ENCODE measurements around the gene IMPDH1.
"Not testable (repeated sequence)": the region's sequence is repeated elsewhere in the genome, so short reads cannot be mapped to it uniquely, and the experiment has no call there.

The IMPDH1 gene

GRCh38 chr7:128409596-128410450 is at the start of gene IMPDH1:
TSS of gene IMPDH1 (minus strand) at chr7:128409982. CDS start at chr7:128409901, 81 bp downstream.
- peak; percentile 75 to 88 (median 78) for DNase-seq (ENCODE audit: low read depth in 3 of 3)

GRCh38 chr7:128459394-128459878 is 49.7 kb upstream of the IMPDH1 start:
- DNase-seq (ENCODE audit: low read depth in 3 of 3) = peak in 2 of 3 experiments; percentile 40 to 50

DNA sequence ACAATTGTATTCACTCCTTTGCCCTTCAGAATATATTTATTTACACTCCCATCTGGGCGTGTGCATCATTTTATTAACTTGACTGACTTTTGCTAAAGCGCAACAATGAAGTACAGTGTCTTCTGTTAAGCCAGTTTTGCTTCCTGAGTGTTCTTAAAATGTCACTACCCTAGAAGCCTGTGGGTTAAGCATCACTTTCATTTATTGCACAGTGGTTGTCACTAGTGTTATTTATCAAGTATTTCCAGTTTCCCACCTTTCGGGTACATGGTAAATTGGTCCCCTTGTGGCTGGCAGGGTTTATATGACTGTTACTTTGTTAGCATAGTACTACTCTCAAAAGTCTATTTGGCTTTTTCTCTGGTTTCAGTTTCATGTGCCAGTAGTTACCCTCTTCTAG is 49.2 kb upstream of the IMPDH1 start:
- DNase-seq (ENCODE audit: low read depth in 3 of 3) = no peak

DNA sequence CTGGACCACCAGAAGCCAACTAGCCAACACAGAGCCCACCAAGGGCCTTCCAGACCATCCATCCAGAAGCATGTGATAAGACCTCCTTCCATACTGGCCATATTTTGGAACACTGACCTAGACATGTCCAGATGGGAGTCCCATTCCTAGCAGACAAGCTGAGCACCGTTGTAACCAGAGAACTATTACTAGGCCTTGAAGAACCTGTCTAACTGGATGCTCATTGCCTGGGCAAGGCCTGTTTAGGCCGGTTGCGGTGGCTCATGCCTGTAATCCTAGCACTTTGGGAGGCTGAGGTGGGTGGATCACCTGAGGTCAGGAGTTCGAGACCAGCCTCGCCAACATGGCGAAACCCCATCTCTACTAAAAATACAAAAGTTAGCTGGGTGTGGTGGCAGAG is 47.6 kb upstream of the IMPDH1 start:
- DNase-seq (ENCODE audit: low read depth in 3 of 3) = not testable (repeated sequence)

GRCh38 chr7:128456255-128456725 is 46.5 kb upstream of the IMPDH1 start:
- no peak for DNase-seq (ENCODE audit: low read depth in 3 of 3)

- peak; percentile 85 to 91 (median 89) for DNase-seq (ENCODE audit: low read depth in 3 of 3)
Measured at GRCh38 chr7:128455543-128456254, 45.9 kb upstream of the IMPDH1 start, which contains the start of gene HILPDA. TSS of gene HILPDA (plus strand) at chr7:128455878. CDS start at chr7:128457269, 1,391 bp downstream.

DNA sequence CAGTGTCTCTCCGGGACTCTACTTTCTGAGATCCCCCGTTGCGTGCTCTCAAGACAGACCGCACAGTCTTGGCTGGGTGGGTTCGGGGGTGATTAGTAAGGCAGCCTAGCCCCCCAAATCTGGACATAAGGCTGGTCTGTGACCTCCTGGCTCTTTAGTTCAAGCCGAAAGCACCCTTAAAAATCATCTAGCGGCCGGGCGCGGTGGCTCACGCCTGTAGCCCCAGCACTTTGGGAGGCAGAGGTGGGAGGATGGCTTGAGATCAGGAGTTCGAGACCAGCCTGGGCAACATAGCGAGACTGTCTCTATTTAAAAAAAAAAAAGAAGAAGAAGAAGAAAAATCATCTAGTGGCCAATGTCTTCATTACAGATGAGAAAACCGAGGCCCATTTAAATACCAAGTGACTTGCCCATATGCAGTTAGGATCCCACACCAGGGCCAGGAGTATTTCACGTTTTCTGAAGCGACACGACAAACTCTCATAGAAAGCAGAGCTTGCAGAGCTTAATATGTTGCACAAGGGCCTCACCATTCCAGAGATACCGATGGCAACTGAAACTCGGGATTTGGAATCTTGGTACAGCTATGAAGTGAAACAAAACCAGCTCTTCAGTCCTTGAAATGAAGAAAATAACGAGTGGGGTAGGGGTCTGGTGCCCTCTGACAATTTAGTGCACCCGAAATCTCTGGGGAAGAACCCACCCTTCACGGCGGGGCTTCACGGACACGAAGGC is 45.2 kb upstream of the IMPDH1 start:
- DNase-seq (ENCODE audit: low read depth in 3 of 3) = no peak

DNA sequence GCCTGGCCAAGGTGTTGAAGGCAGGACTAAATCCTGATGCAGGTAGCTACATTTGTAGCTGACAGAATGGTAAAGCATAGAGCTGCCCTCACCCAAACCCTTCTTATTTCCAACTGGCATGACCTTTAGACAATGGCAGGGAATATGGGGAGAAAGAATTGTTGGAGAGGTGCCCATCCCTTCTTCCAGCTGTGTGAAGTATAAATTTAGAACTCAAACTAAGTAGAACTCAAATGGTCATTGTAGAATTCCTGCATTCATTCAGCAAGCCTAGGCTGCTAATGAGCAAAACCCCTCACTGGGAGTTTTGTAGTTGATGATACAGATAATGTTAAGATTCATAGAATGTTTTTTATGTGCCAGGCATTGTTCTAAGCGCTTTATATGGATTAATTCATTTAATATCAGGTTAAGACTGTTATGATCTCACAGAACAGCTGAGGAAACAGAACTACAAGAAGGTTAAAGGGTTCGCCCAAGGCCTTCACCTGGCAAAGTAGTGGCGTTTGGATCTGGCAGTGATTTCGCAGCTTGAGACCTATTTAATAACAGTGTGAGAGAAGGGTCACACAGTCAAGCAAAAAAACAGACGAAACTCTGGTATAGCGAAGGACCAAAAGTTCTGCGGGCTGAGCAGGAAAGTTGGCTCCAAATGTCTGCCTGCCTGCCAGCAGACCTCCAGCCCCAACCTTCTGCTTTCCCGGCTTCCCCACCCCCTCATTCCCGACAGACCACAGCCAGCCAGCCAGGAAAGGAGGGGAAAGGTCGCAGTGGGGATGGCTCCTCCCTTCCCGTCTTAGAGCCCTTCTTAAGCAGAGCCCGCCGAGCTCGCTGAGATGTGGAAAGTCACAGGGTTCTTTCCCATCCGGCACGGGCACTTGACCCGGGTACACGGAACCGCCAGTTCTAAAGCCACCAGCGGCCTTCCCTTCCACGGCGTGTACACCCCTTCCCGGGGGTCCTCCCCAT is 44.3 kb upstream of the IMPDH1 start:
- DNase-seq (ENCODE audit: low read depth in 3 of 3) = no peak

GRCh38 chr7:128452552-128452951 is 42.8 kb upstream of the IMPDH1 start:
- DNase-seq (ENCODE audit: low read depth in 3 of 3) = no peak

DNA sequence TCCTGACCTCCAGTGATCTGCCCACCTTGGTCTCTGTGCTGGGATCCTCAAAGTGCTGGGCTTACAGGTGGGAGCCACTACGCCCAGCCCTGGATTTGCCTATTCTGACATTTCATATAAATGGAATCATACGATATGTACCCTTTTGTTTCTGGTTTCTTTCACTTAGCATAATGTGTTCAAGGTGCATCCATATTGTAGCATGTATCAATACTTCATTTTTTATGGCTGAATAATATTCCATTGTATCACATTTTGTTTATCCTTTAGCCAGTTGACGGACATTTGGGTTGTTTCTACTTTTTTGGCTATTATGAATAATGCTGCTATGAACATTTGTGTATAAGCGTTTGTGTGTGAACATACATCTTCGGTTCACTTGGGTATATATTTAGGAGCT is 41.1 kb upstream of the IMPDH1 start:
- no peak for DNase-seq (ENCODE audit: low read depth in 3 of 3)

DNA sequence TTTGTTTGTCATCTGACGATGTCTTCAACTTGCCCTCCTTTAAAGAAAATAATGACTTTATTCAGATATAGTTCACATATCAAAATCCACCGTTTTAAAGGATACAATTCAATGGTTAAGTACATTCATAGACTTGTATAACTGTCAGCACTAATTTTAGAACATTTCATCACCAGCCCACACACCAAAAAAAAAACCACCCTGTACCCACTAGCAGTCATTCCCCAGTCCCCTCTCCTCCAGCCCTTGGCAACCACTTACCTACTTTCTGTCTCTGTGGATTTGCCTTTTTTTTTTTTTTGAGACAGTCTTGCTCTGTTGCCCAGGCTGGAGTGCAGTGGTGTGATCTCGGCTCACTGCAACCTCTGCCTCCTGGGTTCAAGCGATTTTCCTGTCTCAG is 40.6 kb upstream of the IMPDH1 start:
- no peak for DNase-seq (ENCODE audit: low read depth in 3 of 3)

GRCh38 chr7:128448751-128449302 is 39.0 kb upstream of the IMPDH1 start:
- DNase-seq (ENCODE audit: low read depth in 3 of 3) = no peak

DNA sequence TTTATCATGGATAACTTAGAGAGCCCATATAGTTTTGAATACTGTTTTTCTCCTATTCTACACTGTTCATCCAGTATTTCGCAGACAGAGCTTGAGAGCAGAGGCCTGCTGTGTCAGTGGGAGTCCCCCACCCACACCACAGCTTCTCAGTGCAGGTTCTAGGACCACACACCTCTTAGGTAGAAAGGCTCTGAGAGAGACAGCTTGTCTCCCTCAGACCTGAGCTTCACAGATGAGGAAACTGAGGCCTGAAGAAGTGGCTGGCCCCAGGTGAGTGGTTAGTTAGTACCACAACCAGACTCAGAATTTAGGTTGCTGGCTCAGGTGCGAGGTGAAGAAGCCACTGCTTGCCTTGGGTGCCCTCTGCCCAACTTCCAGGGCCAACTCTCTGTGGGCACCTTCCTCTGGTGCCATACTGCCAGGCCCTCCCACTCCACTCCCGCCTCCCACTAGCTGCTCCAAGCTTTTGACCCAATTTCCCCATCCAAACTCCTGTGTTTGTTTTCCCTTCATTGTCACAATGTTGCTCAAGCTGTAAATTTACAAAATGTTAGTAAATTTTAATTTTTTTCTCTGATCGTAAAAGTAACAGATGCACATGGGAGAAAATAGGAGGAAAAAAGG is 38.3 kb upstream of the IMPDH1 start:
- no peak for DNase-seq (ENCODE audit: low read depth in 3 of 3)

- no peak for DNase-seq (ENCODE audit: low read depth in 3 of 3)
Measured at GRCh38 chr7:128446306-128446705, 36.5 kb upstream of the IMPDH1 start.

DNA sequence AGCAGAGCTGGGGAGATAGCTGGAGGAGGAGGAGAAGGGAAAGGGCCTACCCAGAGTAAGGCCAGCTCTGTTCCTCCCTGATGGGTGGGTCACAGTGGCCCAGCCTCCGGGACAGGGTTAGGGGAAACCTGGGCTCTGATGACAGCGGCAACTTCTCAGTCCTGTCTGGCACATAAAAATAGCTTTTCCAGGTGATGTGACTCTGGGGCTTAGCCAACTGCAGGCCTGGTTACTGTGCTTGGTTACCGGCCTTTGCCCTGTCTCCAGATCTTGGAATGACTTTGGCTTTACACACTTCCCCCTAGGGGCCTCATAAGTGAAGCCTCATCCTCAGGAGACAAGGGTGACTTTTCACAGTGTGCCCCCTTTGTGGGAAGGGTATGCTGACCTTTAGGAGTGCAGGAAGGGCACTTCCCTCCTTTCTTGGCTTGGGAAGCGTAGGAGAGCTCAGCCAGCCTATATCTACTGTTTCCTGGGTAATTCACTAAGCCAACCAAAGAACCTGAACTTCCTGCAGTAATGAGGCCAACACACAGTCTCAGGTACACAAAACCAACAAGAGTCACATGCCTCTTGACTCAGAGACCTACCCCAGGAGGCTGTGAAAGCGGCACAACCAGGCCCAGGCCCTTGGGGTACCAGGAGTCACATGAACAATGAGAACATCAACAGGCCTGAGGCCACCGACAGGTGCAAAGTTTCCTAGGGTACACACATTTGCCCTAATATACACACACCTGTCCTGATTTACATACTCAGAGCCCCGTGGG is 34.2 kb upstream of the IMPDH1 start:
- no peak for DNase-seq (ENCODE audit: low read depth in 3 of 3)

DNA sequence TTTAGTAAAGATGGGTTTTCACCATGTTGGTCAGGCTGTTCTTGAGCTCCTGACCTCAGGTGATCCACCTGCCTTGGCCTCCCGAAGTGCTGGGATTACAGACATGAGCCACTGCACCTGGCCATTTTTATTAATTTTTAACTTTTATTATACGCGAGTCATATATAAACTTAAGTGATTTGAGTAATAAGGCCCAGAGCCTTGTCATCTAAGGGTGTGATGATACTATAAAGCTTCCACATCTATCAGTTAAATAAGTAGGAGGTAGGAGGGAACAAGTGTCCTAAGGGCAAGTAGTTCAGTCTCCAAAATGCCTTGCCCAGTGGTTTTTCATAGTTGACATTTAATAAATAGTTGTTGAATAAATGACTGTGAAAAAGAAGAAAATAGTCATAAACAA is 32.6 kb upstream of the IMPDH1 start:
- no peak for DNase-seq (ENCODE audit: low read depth in 3 of 3)

- DNase-seq (ENCODE audit: low read depth in 3 of 3) = no peak
Measured at GRCh38 chr7:128437426-128438332, 27.9 kb upstream of the IMPDH1 start.

- no peak for DNase-seq (ENCODE audit: low read depth in 3 of 3)
Measured at GRCh38 chr7:128435327-128435686, 25.5 kb upstream of the IMPDH1 start.
